HepG2 (cell line): ENCODE results near the gene MSANTD2. TPM values are rescaled to one million over a fixed set of nuclear protein-coding genes. Genes with fewer than 3 reads are reported as not detected.

Experiments used
- CHD2 ChIP-seq: IDR thresholded peaks from 2 replicates; pipeline ENCODE4 v1.6.1; 2011; ENCODE audit warnings: low read depth, low read length, improper control_type of control experiment
- CREB3 ChIP-seq: sonication (generic); formaldehyde crosslinking; IDR thresholded peaks from 2 replicates; pipeline ENCODE4 v1.5.0; 2020; ENCODE audit warnings: missing genetic modification reagents
- DNMT1 ChIP-seq: sonication (generic); formaldehyde crosslinking; IDR thresholded peaks from 2 replicates; pipeline ENCODE4 v1.5.1; 2020; ENCODE audit warnings: mild to moderate bottlenecking, missing genetic modification reagents
- ETV5 ChIP-seq: IDR thresholded peaks from 2 replicates; pipeline ENCODE4 v1.6.1; 2018; ENCODE audit warnings: missing biosample characterization, missing genetic modification reagents, inconsistent platforms, borderline replicate concordance
- HDAC1 ChIP-seq: sonication (generic); formaldehyde crosslinking; IDR thresholded peaks from 2 replicates; pipeline ENCODE4 v1.5.1; 2020; ENCODE audit warnings: mild to moderate bottlenecking, missing genetic modification reagents
- HNF4A ChIP-seq: sonication (generic); formaldehyde crosslinking; IDR thresholded peaks from 2 replicates; pipeline ENCODE4 v1.4.0; 2020; ENCODE audit warnings: missing genetic modification reagents
- HOXA3 ChIP-seq: sonication (generic); formaldehyde crosslinking; IDR thresholded peaks from 2 replicates; pipeline ENCODE4 v1.5.0; 2020; ENCODE audit warnings: missing genetic modification reagents
- JUN ChIP-seq: sonication (generic); formaldehyde crosslinking; IDR thresholded peaks from 2 replicates; pipeline ENCODE4 v1.4.0; 2020; ENCODE audit warnings: mild to moderate bottlenecking, missing genetic modification reagents
- MLXIP ChIP-seq: sonication (generic); formaldehyde crosslinking; IDR thresholded peaks from 2 replicates; pipeline ENCODE4 v1.9.0; 2021; ENCODE audit warnings: missing genetic modification reagents, borderline replicate concordance
- NCOA1 ChIP-seq: sonication (generic); formaldehyde crosslinking; IDR thresholded peaks from 2 replicates; pipeline ENCODE4 v1.9.0; 2021; ENCODE audit warnings: missing genetic modification reagents
- NFRKB ChIP-seq: fragments of 450-650 bp; IDR thresholded peaks from 2 replicates; pipeline ENCODE4 v1.6.1; 2017
- NR2F1 ChIP-seq, 2 experiments: fragments of 450-650 bp in 1 of 2; formaldehyde crosslinking in 1 of 2; IDR thresholded peaks; 2 replicates each; pipeline versions ENCODE4 v1.5.0 to v1.6.1; 2016 to 2020; ENCODE audit warnings: mild to moderate bottlenecking in 1 of 2, missing compliant biosample characterization in 1 of 2, missing genetic modification reagents in 1 of 2, moderate library complexity in 1 of 2
- SRF ChIP-seq: IDR thresholded peaks from 2 replicates; pipeline ENCODE4 v1.6.1; 2011; ENCODE audit warnings: mild to moderate bottlenecking, low read depth, low read length, moderate library complexity
- TAF1 ChIP-seq: sonication (generic); formaldehyde crosslinking; IDR thresholded peaks from 2 replicates; pipeline ENCODE4 v1.4.0; 2020; ENCODE audit warnings: missing genetic modification reagents
- TARDBP ChIP-seq: sonication (generic); formaldehyde crosslinking; IDR thresholded peaks from 2 replicates; pipeline ENCODE4 v1.8.0; 2022; ENCODE audit warnings: mild to moderate bottlenecking, missing genetic modification reagents
- TRAFD1 ChIP-seq: sonication (generic); formaldehyde crosslinking; IDR thresholded peaks from 2 replicates; pipeline ENCODE4 v1.5.1; 2020; ENCODE audit warnings: missing genetic modification reagents, mild to moderate bottlenecking, borderline replicate concordance
- ZBTB20 ChIP-seq: sonication (generic); formaldehyde crosslinking; IDR thresholded peaks from 2 replicates; pipeline ENCODE4 v1.8.1; 2023; ENCODE audit warnings: missing genetic modification reagents, low read depth, mild to moderate bottlenecking, borderline replicate concordance
- ZBTB8A ChIP-seq: sonication (generic); formaldehyde crosslinking; IDR thresholded peaks from 2 replicates; pipeline ENCODE4 v1.4.0; 2020; ENCODE audit warnings: mild to moderate bottlenecking, low read depth, missing genetic modification reagents, borderline replicate concordance
- ZNF121 ChIP-seq: sonication (generic); formaldehyde crosslinking; IDR thresholded peaks from 2 replicates; pipeline ENCODE4 v1.5.0; 2020; ENCODE audit warnings: mild to moderate bottlenecking, missing genetic modification reagents
- ZNF274 ChIP-seq: sonication (generic); formaldehyde crosslinking; IDR thresholded peaks from 2 replicates; pipeline ENCODE4 v1.5.1; 2020; ENCODE audit warnings: mild to moderate bottlenecking, missing genetic modification reagents
- ZNF280D ChIP-seq: sonication (generic); formaldehyde crosslinking; IDR thresholded peaks from 2 replicates; pipeline ENCODE4 v1.5.1; 2020; ENCODE audit warnings: mild to moderate bottlenecking, missing genetic modification reagents
- ZNF598 ChIP-seq: sonication (generic); formaldehyde crosslinking; IDR thresholded peaks from 2 replicates; pipeline ENCODE4 v1.5.1; 2020; ENCODE audit warnings: mild to moderate bottlenecking, missing genetic modification reagents, borderline replicate concordance
- polyA plus RNA-seq, 8 experiments: library from polyadenylated mRNA; depleted of rRNA in 3 of 8; stranded (reverse) in 7 of 8; unstranded in 1 of 8; fragments of >200 nt; fragmentation: Illumina TruSeq in 4 of 8; extraction: Trizol in 4 of 8; gene quantifications; 2 replicates each; pipeline versions ENCODE4 v1.2.1 to v1.2.3, GENCODE V29; 2011 to 2016; ENCODE audit warnings: low read depth in 4 of 8, missing spikeins in 1 of 8, mixed read lengths in 1 of 8; ENCODE audit not compliant: insufficient read depth in 1 of 8
- total RNA-seq, 5 experiments: library from RNA; depleted of rRNA; stranded (reverse); fragments of >200 nt; fragmentation: Illumina TruSeq; extraction: Trizol; gene quantifications; 2 replicates each; pipeline ENCODE4 v1.2.3, GENCODE V29; 2016; ENCODE audit warnings: low read depth in 1 of 5

Gene MSANTD2
- total and polyA plus RNA-seq, 2 of the 13 experiments (the other 11 are each of a cell fraction or from before 2014, with no cell fraction given): 8.7 to 10.1 TPM

- TF ChIP-seq ZNF121 (CRISPR knock-in tag) (no peak), NR2F1 (CRISPR knock-in tag; IDR thresholded peaks at IDR 0.05) (no peak), DNMT1 (CRISPR knock-in tag) (0 out of 2 replicates have a peak, but pooled peaks have one; percentile 65), ZNF280D (CRISPR knock-in tag) (no peak), ZBTB20 (0 out of 2 replicates have a peak, but pooled peaks have one; percentile 25), HDAC1 (CRISPR knock-in tag) (peak; percentile 66), HOXA3 (CRISPR knock-in tag) (peak; percentile 66), ZNF598 (peak; percentile 76; the same call in 1 of the 2 replicates), TRAFD1 (CRISPR knock-in tag) (peak; percentile 60; the same call in 1 of the 2 replicates), CREB3 (CRISPR knock-in tag) (0 out of 2 replicates have a peak, but pooled peaks have one; percentile 55), ZNF274 (CRISPR knock-in tag) (no peak; the same call in 1 of the 2 replicates), ETV5 (CRISPR knock-in tag) (peak; percentile 73; the same call in 1 of the 2 replicates), TARDBP (peak; percentile 74; the same call in 1 of the 2 replicates), JUN (CRISPR knock-in tag) (no peak), TAF1 (peak; percentile 51; the same call in 1 of the 2 replicates), NFRKB (no peak), NCOA1 (CRISPR knock-in tag) (no peak), SRF (no peak), ZBTB8A (CRISPR knock-in tag) (no peak), MLXIP (CRISPR knock-in tag) (no peak), HNF4A (CRISPR knock-in tag) (peak; percentile 52), CHD2 (no peak)
Observed at GRCh38 chr11:124746621-124747243, 53.5 kb downstream of the MSANTD2 start (continued).
